ENCODE measurements around the gene CDKN1A.

Gene CDKN1A

GRCh38 chr6:36678488-36679042 lies at the start of gene CDKN1A:
CDKN1A (plus strand) TSS chr6:36678714; CDS start chr6:36684102, 5,388 bp downstream.
- peak; percentile 96 for DNase-seq
- in situ Hi-C loops (cut with MboI; ENCODE audit: low pct_unique_long_range_greater_than_20kb, low sequenced_read_pairs), result no loop called here

GRCh38 chr6:36629784-36630183 lies 48.7 kb upstream of the CDKN1A start:
- no peak for DNase-seq
- in situ Hi-C loops (cut with MboI; ENCODE audit: low pct_unique_long_range_greater_than_20kb, low sequenced_read_pairs), result loop anchor here (10.0 kb wide), 1 partner anchor 55 kb away; no protein-coding TSS in a partner anchor

- in situ Hi-C loops (cut with MboI; ENCODE audit: low pct_unique_long_range_greater_than_20kb, low sequenced_read_pairs), result no loop called here
- DNase-seq, result no peak
These were observed 47.0 kb upstream of the CDKN1A start for GRCh38 chr6:36631326-36632011.

GRCh38 chr6:36633370-36633769 lies 45.1 kb upstream of the CDKN1A start:
- in situ Hi-C loops (cut with MboI; ENCODE audit: low pct_unique_long_range_greater_than_20kb, low sequenced_read_pairs), result no loop called here
- DNase-seq, result no peak

- DNase-seq, result no peak
- in situ Hi-C loops (cut with MboI; ENCODE audit: low pct_unique_long_range_greater_than_20kb, low sequenced_read_pairs), result no loop called here
These were observed 44.6 kb upstream of the CDKN1A start for GRCh38 chr6:36633915-36634314.

- no peak for DNase-seq
- in situ Hi-C loops (cut with MboI; ENCODE audit: low pct_unique_long_range_greater_than_20kb, low sequenced_read_pairs), result no loop called here
These were observed 44.0 kb upstream of the CDKN1A start for GRCh38 chr6:36634317-36635108.

- in situ Hi-C loops (cut with MboI; ENCODE audit: low pct_unique_long_range_greater_than_20kb, low sequenced_read_pairs), result no loop called here
- DNase-seq, result no peak
These were observed 42.2 kb upstream of the CDKN1A start for GRCh38 chr6:36636283-36636682.

- no peak for DNase-seq
- in situ Hi-C loops (cut with MboI; ENCODE audit: low pct_unique_long_range_greater_than_20kb, low sequenced_read_pairs), result no loop called here
These were observed 41.7 kb upstream of the CDKN1A start for GRCh38 chr6:36636687-36637418.

GRCh38 chr6:36638579-36638978 lies 39.9 kb upstream of the CDKN1A start:
- in situ Hi-C loops (cut with MboI; ENCODE audit: low pct_unique_long_range_greater_than_20kb, low sequenced_read_pairs), result no loop called here
- no peak for DNase-seq

GRCh38 chr6:36639171-36639808 lies 39.2 kb upstream of the CDKN1A start:
- no peak for DNase-seq
- in situ Hi-C loops (cut with MboI; ENCODE audit: low pct_unique_long_range_greater_than_20kb, low sequenced_read_pairs), result no loop called here

GRCh38 chr6:36641543-36641942 lies 37.0 kb upstream of the CDKN1A start:
- in situ Hi-C loops (cut with MboI; ENCODE audit: low pct_unique_long_range_greater_than_20kb, low sequenced_read_pairs), result no loop called here
- DNase-seq, result no peak

GRCh38 chr6:36642913-36643817 lies 35.3 kb upstream of the CDKN1A start:
- no peak for DNase-seq
- in situ Hi-C loops (cut with MboI; ENCODE audit: low pct_unique_long_range_greater_than_20kb, low sequenced_read_pairs), result no loop called here

- in situ Hi-C loops (cut with MboI; ENCODE audit: low pct_unique_long_range_greater_than_20kb, low sequenced_read_pairs), result no loop called here
These were observed 34.5 kb upstream of the CDKN1A start for GRCh38 chr6:36643977-36644376.

GRCh38 chr6:36649086-36649485 lies 29.4 kb upstream of the CDKN1A start:
- DNase-seq, result no peak
- in situ Hi-C loops (cut with MboI; ENCODE audit: low pct_unique_long_range_greater_than_20kb, low sequenced_read_pairs), result no loop called here

More at GRCh38 chr6:36643977-36644376, 34.5 kb upstream of the CDKN1A start:
- no peak for DNase-seq

- DNase-seq, result peak; percentile 65
- in situ Hi-C loops (cut with MboI; ENCODE audit: low pct_unique_long_range_greater_than_20kb, low sequenced_read_pairs), result no loop called here
These were observed 28.6 kb upstream of the CDKN1A start for GRCh38 chr6:36649701-36650484.

- DNase-seq, result peak; percentile 65
- in situ Hi-C loops (cut with MboI; ENCODE audit: low pct_unique_long_range_greater_than_20kb, low sequenced_read_pairs), result no loop called here
These were observed 27.6 kb upstream of the CDKN1A start for GRCh38 chr6:36650848-36651478.

All from KBM-7 (cell line).